ENCODE results near the gene ITGAD.

GRCh38 chr16:31377210-31377903, 15.8 kb upstream of the ITGAD start:
- TF ChIP-seq, protein P1, sequence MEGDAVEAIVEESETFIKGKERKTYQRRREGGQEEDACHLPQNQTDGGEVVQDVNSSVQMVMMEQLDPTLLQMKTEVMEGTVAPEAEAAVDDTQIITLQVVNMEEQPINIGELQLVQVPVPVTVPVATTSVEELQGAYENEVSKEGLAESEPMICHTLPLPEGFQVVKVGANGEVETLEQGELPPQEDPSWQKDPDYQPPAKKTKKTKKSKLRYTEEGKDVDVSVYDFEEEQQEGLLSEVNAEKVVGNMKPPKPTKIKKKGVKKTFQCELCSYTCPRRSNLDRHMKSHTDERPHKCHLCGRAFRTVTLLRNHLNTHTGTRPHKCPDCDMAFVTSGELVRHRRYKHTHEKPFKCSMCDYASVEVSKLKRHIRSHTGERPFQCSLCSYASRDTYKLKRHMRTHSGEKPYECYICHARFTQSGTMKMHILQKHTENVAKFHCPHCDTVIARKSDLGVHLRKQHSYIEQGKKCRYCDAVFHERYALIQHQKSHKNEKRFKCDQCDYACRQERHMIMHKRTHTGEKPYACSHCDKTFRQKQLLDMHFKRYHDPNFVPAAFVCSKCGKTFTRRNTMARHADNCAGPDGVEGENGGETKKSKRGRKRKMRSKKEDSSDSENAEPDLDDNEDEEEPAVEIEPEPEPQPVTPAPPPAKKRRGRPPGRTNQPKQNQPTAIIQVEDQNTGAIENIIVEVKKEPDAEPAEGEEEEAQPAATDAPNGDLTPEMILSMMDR (IDR thresholded peaks at IDR 0.05; ENCODE audit: low read length) = no peak
- no peak for TF ChIP-seq EZH2 (optimal IDR thresholded peaks at IDR 0.05; ENCODE audit: low read depth, low read length)
